Endodermal cell (in vitro differentiated cells): ENCODE measurements around the gene GLIS1. TPM values are rescaled to one million over a fixed set of nuclear protein-coding genes. Genes with fewer than 3 reads are reported as not detected.

Source experiments
- DNase-seq: peaks from one replicate; pipeline ENCODE4 v3.0.0-alpha.2; 2017
- H3K27ac ChIP-seq: 2 replicates; pipeline ENCODE4 v1.5.1; 2013; ENCODE audit warnings: mild to moderate bottlenecking, low read depth, low read length, moderate library complexity
- H3K27me3 ChIP-seq: 2 replicates; pipeline ENCODE4 v1.6.1; 2013; ENCODE audit warnings: mild to moderate bottlenecking, low read length, moderate library complexity; ENCODE audit not compliant: insufficient read depth, control insufficient read depth, poor library complexity, severe bottlenecking
- H3K36me3 ChIP-seq: 2 replicates; pipeline ENCODE4 v1.7.0; 2013; ENCODE audit warnings: mild to moderate bottlenecking, low read length, moderate library complexity; ENCODE audit not compliant: control insufficient read depth, insufficient read depth
- H3K4me1 ChIP-seq: one replicate; pipeline ENCODE4 v1.7.0; 2013; ENCODE audit warnings: low read length; ENCODE audit not compliant: control insufficient read depth, insufficient read depth
- H3K4me3 ChIP-seq: 2 replicates; pipeline ENCODE4 v1.5.1; 2013; ENCODE audit warnings: mild to moderate bottlenecking, low read length, moderate library complexity
- H3K9ac ChIP-seq: 2 replicates; pipeline ENCODE4 v1.6.1; 2013; ENCODE audit warnings: mild to moderate bottlenecking, low read length, moderate library complexity; ENCODE audit not compliant: poor library complexity, severe bottlenecking; ENCODE audit errors: extremely low read depth
- H3K9me3 ChIP-seq: 2 replicates; pipeline ENCODE4 v1.6.1; 2013; ENCODE audit warnings: mild to moderate bottlenecking, low read length, moderate library complexity; ENCODE audit not compliant: control insufficient read depth
- H3K27ac Mint-ChIP-seq: 2 replicates; pipeline ENCODE4 v1.8.0; 2020; ENCODE audit warnings: mixed read lengths
- H3K27me3 Mint-ChIP-seq: 2 replicates; pipeline ENCODE4 v1.8.0; 2021; ENCODE audit warnings: mild to moderate bottlenecking, mixed read lengths; ENCODE audit not compliant: insufficient read depth
- H3K36me3 Mint-ChIP-seq: 2 replicates; pipeline ENCODE4 v1.8.0; 2020; ENCODE audit warnings: low read depth, mixed read lengths
- H3K4me1 Mint-ChIP-seq: 2 replicates; pipeline ENCODE4 v1.8.0; 2020; ENCODE audit warnings: mixed read lengths
- H3K4me3 Mint-ChIP-seq: 2 replicates; pipeline ENCODE4 v1.8.0; 2020; ENCODE audit warnings: mild to moderate bottlenecking, moderate library complexity, mixed read lengths
- H3K9me3 Mint-ChIP-seq: 2 replicates; pipeline ENCODE4 v1.8.0; 2020; ENCODE audit warnings: mild to moderate bottlenecking, mixed read lengths
- CTCF ChIP-seq: fragments of 200-600 bp; sonication (generic); conservative IDR thresholded peaks from 2 replicates; pipeline ENCODE4 v1.5.0; 2021; ENCODE audit warnings: antibody characterized with exemption, mild to moderate bottlenecking
- WGBS, 2 experiments: methylation state at CpG; one replicate each; pipeline versions ENCODE4 v1.1.5 to v1.1.7; 2013; ENCODE audit warnings: missing lambda C conversion rate in 2 of 2, mixed read lengths in 1 of 2; ENCODE audit not compliant: insufficient coverage in 1 of 2, insufficient read length in 1 of 2; 5-methylcytosine and 5-hydroxymethylcytosine counted together
- total RNA-seq, 2 donors: library from RNA; stranded (reverse); fragmentation: NEBNext Ultra II Directional in 1 of 2; extraction: Animal tissue kit (Norgen Biotek cat#: 25700) in 1 of 2; gene quantifications; 2 replicates in 1 of 2; 3 replicates in 1 of 2; pipeline ENCODE4 v1.2.1, GENCODE V29; 2021

GLIS1 gene
- total RNA-seq, 2 donors from 2014 or later, result 2.1 to 3.9 TPM

GRCh38 chr1:53547231-53547790 lies 191.7 kb downstream of the GLIS1 start:
- Histone ChIP-seq H3K4me3 (no peak overlapping the region), H3K27ac (no peak overlapping the region), H3K27me3 (no peaks in the 10 kb centered on the region), H3K4me1 (no peaks in the 10 kb centered on the region), H3K9me3 (no peaks in the 10 kb centered on the region), H3K36me3 (no peaks in the 10 kb centered on the region), H3K9ac (no peak overlapping the region)
- peaks cover 4% of the 10 kb centered on the region for H3K27me3 Mint-ChIP-seq
- peak; percentile 33 for DNase-seq
- 86 to 91% methylated on average over 8 to 10 of the region's 10 CpGs for WGBS, 2 experiments
- H3K4me1 Mint-ChIP-seq, result no peaks in the 10 kb centered on the region
- H3K36me3 Mint-ChIP-seq, result no peaks in the 10 kb centered on the region
- no peak overlapping the region for H3K4me3 Mint-ChIP-seq
- H3K27ac Mint-ChIP-seq, result no peak overlapping the region
- H3K9me3 Mint-ChIP-seq, result no peaks in the 10 kb centered on the region
- no peak for TF ChIP-seq CTCF

GRCh38 chr1:53546409-53547155 lies 192.4 kb downstream of the GLIS1 start:
- peaks cover 4% of the 10 kb centered on the region for H3K27me3 Mint-ChIP-seq
- DNase-seq, result peak; percentile 33
- H3K27ac Mint-ChIP-seq, result no peak overlapping the region
- H3K9me3 Mint-ChIP-seq, result no peaks in the 10 kb centered on the region
- H3K4me3 ChIP-seq, result no peak overlapping the region
- no peaks in the 10 kb centered on the region for H3K36me3 Mint-ChIP-seq
- WGBS, 2 experiments, result 91 to 93% methylated on average over 10 to 13 of the region's 13 CpGs
- no peaks in the 10 kb centered on the region for H3K4me1 ChIP-seq
- H3K27ac ChIP-seq, result no peak overlapping the region
- H3K36me3 ChIP-seq, result no peaks in the 10 kb centered on the region
- no peaks in the 10 kb centered on the region for H3K4me1 Mint-ChIP-seq
- no peaks in the 10 kb centered on the region for H3K27me3 ChIP-seq
- H3K4me3 Mint-ChIP-seq, result no peak overlapping the region
- no peak for TF ChIP-seq CTCF
- no peak overlapping the region for H3K9ac ChIP-seq
- H3K9me3 ChIP-seq, result no peaks in the 10 kb centered on the region

- H3K4me1 ChIP-seq, result no peaks in the 10 kb centered on the region
- Mint-ChIP-seq H3K9me3 (no peaks in the 10 kb centered on the region), H3K4me1 (no peaks in the 10 kb centered on the region), H3K4me3 (no peak overlapping the region), H3K36me3 (no peaks in the 10 kb centered on the region), H3K27me3 (peaks cover 4% of the 10 kb centered on the region), H3K27ac (no peak overlapping the region)
- DNase-seq, result no peak
- no peaks in the 10 kb centered on the region for H3K36me3 ChIP-seq
- no peak overlapping the region for H3K4me3 ChIP-seq
- H3K27ac ChIP-seq, result no peak overlapping the region
- TF ChIP-seq CTCF, result no peak
- 84 to 87% methylated on average over 12 to 17 of the region's 17 CpGs for WGBS, 2 experiments
- no peaks in the 10 kb centered on the region for H3K9me3 ChIP-seq
- no peaks in the 10 kb centered on the region for H3K27me3 ChIP-seq
- no peak overlapping the region for H3K9ac ChIP-seq
These were observed 193.1 kb downstream of the GLIS1 start for GRCh38 chr1:53545663-53546408.
